Stimulated activated CD8-positive, alpha-beta memory T cell treated with anti-CD3 and anti-CD28 coated beads, Interleukin-4, amount 100 ng/mL, for 48 hours (primary cell): Measurements from ENCODE around the gene SPSB4.

ENCODE experiments used
- DNase-seq: peaks from one replicate; pipeline ENCODE4 v3.0.0-alpha.2; 2020

SPSB4 gene

GRCh38 chr3:141076797-141077571 is 25.8 kb downstream of the SPSB4 start:
- peak; percentile 31 for DNase-seq

DNA sequence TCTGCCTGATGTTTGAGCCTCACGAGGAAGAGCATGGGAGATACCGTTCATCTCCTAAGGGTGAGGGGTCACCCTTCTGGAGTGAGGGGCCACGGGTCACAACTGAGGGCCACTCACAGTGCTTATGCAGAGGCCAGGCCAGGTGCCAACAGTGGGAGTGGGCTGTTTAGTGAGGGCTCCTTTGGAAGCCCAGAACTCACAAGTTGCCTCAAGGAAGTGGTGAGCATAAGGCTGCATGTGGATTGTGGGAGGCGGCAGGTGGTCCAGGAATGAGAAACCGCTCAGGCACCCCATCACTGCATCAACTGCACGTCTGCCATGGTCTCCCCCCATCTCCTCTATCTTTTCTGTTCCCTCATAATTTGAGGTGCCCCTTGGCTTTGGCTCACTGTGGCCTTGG is 26.5 kb downstream of the SPSB4 start:
- no peak for DNase-seq

GRCh38 chr3:141078200-141078599 is 27.1 kb downstream of the SPSB4 start:
- DNase-seq: no peak

- no peak for DNase-seq
Observed at GRCh38 chr3:141080431-141080830, 29.3 kb downstream of the SPSB4 start.

DNA sequence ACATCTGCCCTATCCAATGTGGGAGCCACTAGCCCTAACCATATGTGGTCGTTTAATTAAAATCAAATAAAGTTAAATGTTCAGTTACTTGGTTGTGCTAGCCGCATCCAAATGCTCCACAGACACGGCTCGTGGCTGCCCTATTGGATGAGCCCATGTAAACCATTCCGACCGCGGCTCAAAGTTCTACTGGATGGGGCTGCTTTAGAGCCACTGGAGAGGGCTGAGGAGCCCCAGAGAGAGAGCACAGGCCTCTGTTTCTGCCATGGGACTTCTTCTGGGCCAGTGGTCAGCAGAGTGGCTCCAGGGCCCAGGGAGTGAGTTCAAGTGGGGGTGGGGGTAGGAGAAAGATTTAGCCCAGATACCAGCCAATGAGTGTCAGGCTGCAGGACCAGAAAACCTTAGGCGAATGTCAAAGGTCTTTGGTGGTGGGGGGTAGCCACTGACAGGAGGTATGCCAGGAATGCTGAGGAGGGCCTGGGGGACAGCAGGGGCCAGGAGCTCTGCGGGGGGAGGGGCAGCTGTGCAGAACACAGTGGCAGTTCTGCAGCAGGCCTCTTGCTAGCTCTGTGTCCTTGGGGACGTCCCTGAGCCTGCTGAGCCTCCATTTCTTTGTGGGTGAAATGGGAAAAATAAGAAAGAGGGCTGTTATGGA is 30.1 kb downstream of the SPSB4 start:
- DNase-seq: no peak

GRCh38 chr3:141082064-141082463 is 30.9 kb downstream of the SPSB4 start:
- DNase-seq: no peak

DNA sequence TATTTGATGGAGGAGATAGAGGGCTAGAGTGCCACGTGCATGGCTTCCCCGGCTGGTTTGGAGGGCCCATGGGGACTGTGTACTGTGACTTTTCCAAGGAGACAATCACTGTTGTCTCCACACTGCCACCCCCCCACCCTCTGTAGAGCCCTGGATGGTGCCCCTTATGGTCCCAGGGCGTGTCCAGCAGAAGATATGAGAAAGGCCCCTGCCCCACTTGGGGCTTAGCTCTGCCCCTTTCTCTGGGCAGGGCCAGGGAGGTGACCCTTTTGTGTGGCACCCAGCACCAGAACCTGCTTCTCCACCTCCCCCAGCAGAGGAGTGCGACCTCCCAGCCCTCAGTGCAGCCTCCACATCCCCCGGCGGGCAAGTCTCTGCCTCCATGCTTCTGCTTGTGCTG is 32.1 kb downstream of the SPSB4 start:
- no peak for DNase-seq

- DNase-seq: no peak
Observed at GRCh38 chr3:141083836-141084649, 32.9 kb downstream of the SPSB4 start.

DNA sequence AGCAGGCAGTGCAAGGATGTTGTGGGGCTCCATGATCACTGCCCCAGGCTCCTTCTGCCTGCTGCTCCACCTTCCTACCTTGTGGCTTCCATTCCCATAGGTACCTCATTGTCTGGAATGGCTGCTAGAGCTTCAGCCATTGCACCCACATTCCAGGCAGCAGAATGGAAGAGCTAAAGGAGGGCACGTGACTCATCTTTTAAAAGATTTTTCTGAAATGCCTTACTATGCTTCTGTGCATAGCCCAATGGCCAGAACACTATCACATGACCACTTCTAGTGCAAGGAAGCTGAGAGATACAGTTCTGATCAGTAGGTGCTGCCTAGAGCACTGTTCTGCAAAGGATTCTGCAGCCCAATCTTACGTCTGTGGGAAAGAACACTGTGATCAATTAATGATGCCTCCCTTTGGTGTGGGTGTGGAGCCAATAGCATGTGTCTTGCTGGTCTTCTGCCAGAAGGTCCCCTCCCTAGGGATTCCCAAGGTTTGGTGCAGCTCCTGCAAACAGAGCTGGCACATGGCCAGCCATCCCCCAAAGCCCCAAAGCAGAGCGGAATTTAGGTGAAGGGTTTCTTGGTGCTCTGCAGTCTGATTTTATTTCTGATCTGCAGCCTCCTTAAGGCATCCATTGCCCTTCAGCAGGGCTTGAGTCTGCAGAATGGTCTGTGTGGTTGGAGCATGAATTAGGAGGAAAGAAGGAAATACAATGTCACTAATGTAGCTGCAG is 34.4 kb downstream of the SPSB4 start:
- DNase-seq: no peak

DNA sequence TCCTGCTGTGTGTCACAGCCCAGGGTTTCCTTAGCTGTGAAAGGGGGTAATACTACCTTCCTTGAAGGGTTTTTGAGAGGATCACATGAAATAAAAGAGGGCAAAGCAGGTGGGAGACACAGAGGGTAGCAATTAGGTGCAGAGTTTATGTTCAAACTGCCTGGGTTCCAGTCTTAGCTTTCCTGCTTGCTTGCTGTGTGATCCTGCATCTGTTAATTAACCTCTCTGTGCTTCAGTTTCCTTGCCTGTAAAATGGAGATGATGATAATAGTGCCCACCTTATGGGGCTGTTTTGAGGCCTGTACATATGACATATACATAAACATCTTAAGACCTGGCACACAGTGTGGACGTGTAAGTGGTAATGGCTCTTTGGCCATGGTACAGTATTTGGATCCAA is 35.0 kb downstream of the SPSB4 start:
- no peak for DNase-seq

GRCh38 chr3:141087076-141087777 is 36.1 kb downstream of the SPSB4 start:
- no peak for DNase-seq

GRCh38 chr3:141087778-141088130 is 36.6 kb downstream of the SPSB4 start:
- DNase-seq: no peak

DNA sequence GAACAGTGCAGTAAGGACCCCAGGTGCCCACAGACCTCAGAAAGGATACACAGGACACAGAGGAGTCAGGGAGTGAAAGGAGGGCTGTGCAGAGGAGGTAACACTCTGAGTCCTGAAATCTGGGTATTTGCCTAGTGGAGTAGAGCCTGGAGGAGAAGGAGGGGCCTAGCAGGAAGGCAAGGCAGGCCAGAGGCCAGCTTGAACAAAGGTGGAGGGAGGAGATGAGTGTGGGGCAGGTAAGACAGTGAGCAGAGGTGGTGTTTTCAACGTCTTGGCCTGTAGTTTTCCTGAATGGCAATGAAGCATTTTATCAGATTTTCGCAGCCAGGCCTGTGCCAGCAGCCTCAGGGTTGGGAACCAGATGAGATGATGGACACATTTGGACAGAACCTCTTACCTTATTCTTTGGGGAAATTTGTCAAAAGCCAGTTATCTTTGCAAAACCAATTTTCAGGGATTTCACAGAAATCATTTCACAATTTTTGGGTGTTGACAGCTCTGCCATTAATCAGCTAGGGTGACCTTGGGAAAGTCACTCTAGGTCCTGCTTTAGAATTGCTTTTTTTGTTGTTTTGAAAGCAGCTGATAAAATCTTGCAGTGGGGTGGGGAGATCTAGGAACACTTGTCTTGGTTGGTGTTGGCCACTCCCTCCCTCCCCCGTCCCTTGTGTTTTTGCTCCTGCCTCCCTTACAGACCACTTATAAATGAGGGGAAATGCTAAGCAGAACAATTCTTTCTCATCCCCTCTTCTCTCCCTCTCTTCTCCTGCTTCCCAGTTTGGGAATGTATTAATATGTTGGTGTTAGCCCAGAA is 38.4 kb downstream of the SPSB4 start:
- DNase-seq: no peak

- no peak for DNase-seq
Observed at GRCh38 chr3:141091426-141091825, 40.3 kb downstream of the SPSB4 start.

DNA sequence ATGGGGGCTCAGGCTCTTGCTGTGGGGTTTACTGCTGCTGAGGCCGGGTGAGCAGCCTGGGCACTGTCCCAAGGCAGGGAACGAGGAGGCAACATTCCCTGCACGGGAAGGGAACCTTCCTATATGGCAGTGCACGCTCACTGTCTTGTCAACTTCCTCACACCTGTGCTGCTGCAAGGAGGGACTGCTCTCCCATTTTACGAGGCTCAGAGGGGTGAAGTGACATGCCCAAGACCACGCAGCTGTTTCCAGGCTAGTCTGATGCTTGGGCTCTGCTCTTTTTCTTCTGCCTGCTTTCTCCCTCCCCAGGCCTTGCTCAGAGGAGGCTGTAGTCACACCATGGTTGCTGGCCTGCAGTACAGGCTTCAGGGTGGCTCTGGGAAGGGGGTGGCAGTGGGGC is 41.5 kb downstream of the SPSB4 start:
- no peak for DNase-seq

DNA sequence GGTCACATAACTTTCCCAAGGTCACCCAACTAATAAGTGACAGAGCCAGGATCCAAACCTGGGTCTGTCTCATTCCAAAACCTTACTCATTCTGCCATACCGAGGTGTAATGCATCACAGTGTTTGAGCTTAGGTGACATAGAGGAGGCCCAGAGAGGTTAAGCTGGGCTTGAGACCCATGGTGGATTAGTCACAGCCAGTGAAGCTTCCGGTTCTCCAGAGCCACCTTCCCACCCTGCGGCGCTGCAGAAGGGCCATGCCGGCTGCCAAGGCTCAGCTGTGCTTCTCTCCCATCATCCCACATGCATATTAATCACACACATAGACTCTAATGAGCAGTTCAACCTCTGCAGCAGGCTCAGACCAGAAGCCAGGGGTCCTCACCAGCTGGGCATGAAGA is 42.2 kb downstream of the SPSB4 start:
- DNase-seq: no peak

DNA sequence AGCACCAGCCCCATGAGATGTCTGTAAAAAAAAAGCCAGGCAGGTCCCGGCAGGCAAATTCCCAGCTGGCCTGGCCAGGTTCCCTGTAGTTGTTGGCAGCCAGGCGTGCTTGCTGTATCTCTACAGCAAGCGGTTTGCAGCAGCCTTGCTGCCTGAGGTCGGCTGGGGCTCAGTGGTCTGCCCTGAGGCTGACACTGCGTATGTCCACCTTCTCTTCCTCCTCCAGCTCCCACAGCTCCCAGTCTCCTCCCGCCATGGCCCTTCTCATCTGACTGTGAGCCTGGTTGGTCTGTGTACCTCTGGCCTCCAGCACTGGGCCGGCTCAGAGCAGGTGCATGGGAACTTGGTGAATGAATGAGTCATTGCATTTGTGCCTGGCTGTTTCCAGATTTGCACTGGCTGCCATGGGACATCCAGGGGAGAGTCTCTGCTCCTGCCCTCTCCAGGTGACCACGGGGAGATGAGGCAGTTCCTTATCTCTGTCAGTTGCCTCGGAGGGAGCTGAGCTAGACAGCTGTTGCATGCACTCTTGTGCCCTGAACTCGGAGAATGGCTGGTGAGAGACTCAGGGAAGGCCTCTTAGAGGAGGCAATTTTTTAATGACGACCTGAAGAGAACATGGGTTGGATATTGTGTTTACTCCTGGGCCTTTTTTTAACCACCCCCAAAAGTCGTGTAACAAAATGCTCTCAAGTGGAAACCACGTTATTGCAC is 43.0 kb downstream of the SPSB4 start:
- DNase-seq: no peak

DNA sequence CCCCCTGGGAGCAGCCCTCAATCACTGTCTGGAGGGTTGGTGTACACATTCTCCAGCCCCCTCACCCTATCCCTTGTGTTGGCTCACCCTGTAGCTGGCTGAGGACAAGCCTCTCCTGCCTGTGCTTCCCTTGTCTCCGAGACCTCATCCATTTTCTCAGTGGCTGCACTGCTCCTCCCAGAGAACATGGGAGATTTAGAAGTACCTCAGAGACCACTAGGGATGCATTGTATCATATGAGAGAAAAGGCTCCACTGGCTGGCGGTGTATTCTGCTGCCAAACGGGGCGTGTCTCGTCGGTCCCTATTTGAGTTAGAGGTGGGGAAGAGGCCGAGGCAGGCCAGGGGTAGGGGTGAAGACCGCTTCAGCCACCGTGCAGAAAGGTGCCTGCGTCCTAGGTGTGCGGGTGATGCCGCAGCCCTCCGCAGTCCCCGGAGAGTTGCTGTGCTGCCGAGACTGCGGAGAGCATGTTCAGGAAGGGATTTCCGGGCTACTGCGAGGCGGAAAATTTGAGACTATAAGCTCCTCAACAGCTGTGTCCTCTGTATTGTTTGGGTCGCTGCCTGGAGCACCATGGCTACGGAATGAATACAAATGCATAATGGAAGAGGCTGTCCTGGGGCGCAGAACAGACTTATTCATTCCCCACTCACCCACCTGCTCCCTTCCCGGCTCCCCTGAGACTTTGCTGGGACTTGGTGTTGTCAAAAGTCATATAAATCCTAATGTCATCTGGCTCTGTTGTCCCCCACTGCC is 43.8 kb downstream of the SPSB4 start:
- no peak for DNase-seq

DNA sequence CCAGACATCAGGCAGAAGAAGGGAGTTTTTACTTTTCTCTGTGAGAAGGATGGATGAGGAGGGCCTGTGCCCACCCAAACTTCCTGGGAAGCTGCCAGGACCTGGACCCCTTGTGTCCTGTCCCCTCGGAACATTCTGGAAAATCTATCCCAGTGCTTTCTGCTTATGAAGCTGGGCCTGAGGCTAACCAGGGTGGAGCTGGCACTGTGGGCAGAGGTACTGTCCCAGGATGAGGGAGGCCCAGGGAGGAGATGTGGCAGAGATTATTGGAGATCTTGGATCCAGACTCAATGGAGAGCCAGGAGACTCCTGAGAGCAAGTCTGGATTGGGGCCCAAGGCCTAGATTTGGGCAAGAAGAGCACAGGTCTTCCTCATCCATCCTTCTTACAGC is 44.4 kb downstream of the SPSB4 start:
- DNase-seq: no peak

- DNase-seq: no peak
Observed at GRCh38 chr3:141096164-141096563, 45.0 kb downstream of the SPSB4 start.
